GM23248 (cell line): Measurements from ENCODE around the gene CAMK2D.

Experiments
- EZH2 ChIP-seq: fragments of 200-600 bp; sonication (generic); IDR thresholded peaks from 2 replicates; pipeline ENCODE4 v1.6.1; 2018; ENCODE audit warnings: antibody characterized with exemption, mild to moderate bottlenecking; ENCODE audit not compliant: insufficient read depth, poor library complexity, severe bottlenecking
- EZH2phosphoT487 ChIP-seq: fragments of 200-600 bp; sonication (generic); IDR thresholded peaks from 2 replicates; pipeline ENCODE4 v1.6.1; 2018; ENCODE audit warnings: antibody characterized with exemption, moderate library complexity, mild to moderate bottlenecking, low read depth; ENCODE audit not compliant: insufficient read depth

- TF ChIP-seq EZH2phosphoT487 (no peak), EZH2 (no peak)
Observed at GRCh38 chr4:113614414-113614813, 147.1 kb downstream of the CAMK2D start.
